ENCODE data around the gene RPAP2.
"Not testable (repeated sequence)": the region's sequence is repeated elsewhere in the genome, so short reads cannot be mapped to it uniquely, and the experiment has no call there.

The RPAP2 gene

GRCh38 chr1:92377991-92378390 is 79.1 kb downstream of the RPAP2 start:
- not testable (repeated sequence) for DNase-seq

GRCh38 chr1:92380867-92381266 is 82.0 kb downstream of the RPAP2 start:
- no peak for DNase-seq

- not testable (repeated sequence) for DNase-seq
Measured at GRCh38 chr1:92393966-92394365, 95.1 kb downstream of the RPAP2 start.

- no peak for DNase-seq
Measured at GRCh38 chr1:92398519-92398918, 99.7 kb downstream of the RPAP2 start.

- DNase-seq, result no peak
Measured at GRCh38 chr1:92399076-92399475, 100.2 kb downstream of the RPAP2 start.

GRCh38 chr1:92404661-92405060 is 105.8 kb downstream of the RPAP2 start:
- no peak for DNase-seq

- no peak for DNase-seq
Measured at GRCh38 chr1:92408825-92409224, 110.0 kb downstream of the RPAP2 start.

- DNase-seq, result no peak
Measured at GRCh38 chr1:92409946-92410549, 111.2 kb downstream of the RPAP2 start.

- DNase-seq, result no peak
Measured at GRCh38 chr1:92410706-92411105, 111.8 kb downstream of the RPAP2 start.

GRCh38 chr1:92411511-92411910 is 112.7 kb downstream of the RPAP2 start:
- peak in 1 of 2 donors; percentile 41 for DNase-seq

- no peak for DNase-seq
Measured at GRCh38 chr1:92419642-92420041, 120.8 kb downstream of the RPAP2 start.

- DNase-seq, result peak in 1 of 2 donors; percentile 26
Measured at GRCh38 chr1:92424381-92424780, 125.5 kb downstream of the RPAP2 start.

GRCh38 chr1:92425617-92426016 is 126.8 kb downstream of the RPAP2 start:
- DNase-seq, result no peak

GRCh38 chr1:92430030-92430429 is 131.2 kb downstream of the RPAP2 start:
- DNase-seq, result no peak

GRCh38 chr1:92434572-92434971 is 135.7 kb downstream of the RPAP2 start:
- DNase-seq, result not testable (repeated sequence)

- no peak for DNase-seq
Measured at GRCh38 chr1:92439291-92439690, 140.4 kb downstream of the RPAP2 start.

- no peak for DNase-seq
Measured at GRCh38 chr1:92441316-92441696, 142.4 kb downstream of the RPAP2 start.

GRCh38 chr1:92441697-92442342 is 143.0 kb downstream of the RPAP2 start:
- no peak for DNase-seq

- no peak for DNase-seq
Measured at GRCh38 chr1:92442351-92442750, 143.5 kb downstream of the RPAP2 start.

- no peak for DNase-seq
Measured at GRCh38 chr1:92443893-92444292, 145.0 kb downstream of the RPAP2 start.

- DNase-seq, result no peak
Measured at GRCh38 chr1:92444351-92444750, 145.5 kb downstream of the RPAP2 start.

- DNase-seq, result no peak
Measured at GRCh38 chr1:92445865-92446264, 147.0 kb downstream of the RPAP2 start.

GRCh38 chr1:92446546-92446945 is 147.7 kb downstream of the RPAP2 start:
- no peak for DNase-seq

GRCh38 chr1:92447033-92447681 is 148.3 kb downstream of the RPAP2 start:
- no peak for DNase-seq

Measured in bone marrow (tissue), 2 donors.